ENCODE measurements around the gene MDFI.

DNA sequence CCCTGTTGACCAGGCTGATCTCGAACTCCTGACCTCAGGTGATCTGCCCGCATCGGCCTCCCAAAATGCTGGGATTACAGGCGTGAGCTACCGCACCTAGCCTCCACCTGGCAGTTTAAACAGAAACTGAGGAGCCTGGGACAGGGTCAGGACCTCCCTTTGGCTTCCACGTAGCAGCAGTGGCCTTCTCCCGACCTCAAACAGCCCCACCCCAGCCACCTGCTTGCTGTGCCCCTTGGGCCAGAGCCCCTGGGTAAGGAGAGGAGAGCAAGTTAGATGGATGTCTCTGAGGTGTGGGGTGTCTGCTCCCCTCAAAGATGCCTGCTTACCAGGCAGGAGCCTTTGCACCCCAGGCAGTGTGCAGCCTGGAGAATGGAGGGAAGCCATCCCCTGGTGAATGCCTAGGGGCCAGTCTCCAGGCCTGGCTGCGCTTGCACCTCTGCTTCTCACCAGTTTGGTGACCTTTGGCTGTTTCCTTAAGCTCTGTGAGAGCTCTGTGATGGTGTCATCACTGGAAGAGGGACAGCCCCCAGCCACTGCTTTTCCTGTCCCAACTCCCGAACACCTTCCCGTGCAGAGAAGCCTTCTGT, 42.1 kb upstream of the MDFI start:
- TF ChIP-seq ZNF717 (CRISPR knock-in tag; IDR thresholded peaks at IDR 0.05) = no peak
- TF ChIP-seq CTBP1 (IDR thresholded peaks at IDR 0.05; ENCODE audit: borderline replicate concordance) = no peak
